ENCODE measurements around the gene ATF7.
A peak's percentile ranks its signal among the peaks of the same experiment; 100 is the strongest.

ATF7 gene

GRCh38 chr12:53543539-53543938 lies 82.6 kb downstream of the ATF7 start:
- H3F3A ChIP-seq (ENCODE audit: control insufficient read depth, insufficient read depth) = no peaks in the 10 kb centered on the region
- no peaks in the 10 kb centered on the region for H3K27me3 ChIP-seq (ENCODE audit: control insufficient read depth, low read length)
- H3K4me3 ChIP-seq (ENCODE audit: low read length) = no peak overlapping the region
- H3K9me2 ChIP-seq (replicated peaks; ENCODE audit: control insufficient read depth, low read length) = no peaks in the 10 kb centered on the region
- no peak overlapping the region for H3K4me2 ChIP-seq (ENCODE audit: low read length)
- TF ChIP-seq EZH2phosphoT487 (IDR thresholded peaks at IDR 0.05; ENCODE audit: borderline replicate concordance, low read length) = no peak
- TF ChIP-seq, protein P1, sequence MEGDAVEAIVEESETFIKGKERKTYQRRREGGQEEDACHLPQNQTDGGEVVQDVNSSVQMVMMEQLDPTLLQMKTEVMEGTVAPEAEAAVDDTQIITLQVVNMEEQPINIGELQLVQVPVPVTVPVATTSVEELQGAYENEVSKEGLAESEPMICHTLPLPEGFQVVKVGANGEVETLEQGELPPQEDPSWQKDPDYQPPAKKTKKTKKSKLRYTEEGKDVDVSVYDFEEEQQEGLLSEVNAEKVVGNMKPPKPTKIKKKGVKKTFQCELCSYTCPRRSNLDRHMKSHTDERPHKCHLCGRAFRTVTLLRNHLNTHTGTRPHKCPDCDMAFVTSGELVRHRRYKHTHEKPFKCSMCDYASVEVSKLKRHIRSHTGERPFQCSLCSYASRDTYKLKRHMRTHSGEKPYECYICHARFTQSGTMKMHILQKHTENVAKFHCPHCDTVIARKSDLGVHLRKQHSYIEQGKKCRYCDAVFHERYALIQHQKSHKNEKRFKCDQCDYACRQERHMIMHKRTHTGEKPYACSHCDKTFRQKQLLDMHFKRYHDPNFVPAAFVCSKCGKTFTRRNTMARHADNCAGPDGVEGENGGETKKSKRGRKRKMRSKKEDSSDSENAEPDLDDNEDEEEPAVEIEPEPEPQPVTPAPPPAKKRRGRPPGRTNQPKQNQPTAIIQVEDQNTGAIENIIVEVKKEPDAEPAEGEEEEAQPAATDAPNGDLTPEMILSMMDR (IDR thresholded peaks at IDR 0.05; ENCODE audit: low read depth, low read length, poor library complexity, severe bottlenecking) = peak; percentile 76
- no peaks in the 10 kb centered on the region for H3K79me2 ChIP-seq (ENCODE audit: control insufficient read depth, low read length)
- H3K9me3 ChIP-seq (ENCODE audit: control insufficient read depth, insufficient read depth, low read length) = no peaks in the 10 kb centered on the region
- H3K27ac ChIP-seq (ENCODE audit: low read depth, low read length) = no peak overlapping the region
- peaks cover 4% of the 10 kb centered on the region; the same call in 1 of the 2 replicates for H3K4me1 ChIP-seq (ENCODE audit: control insufficient read depth, low read length)
- H3K36me3 ChIP-seq (ENCODE audit: control insufficient read depth, low read length) = peaks cover 10% of the 10 kb centered on the region
- H4K20me1 ChIP-seq (ENCODE audit: control insufficient read depth, insufficient read depth, low read depth, low read length) = no peaks in the 10 kb centered on the region

GRCh38 chr12:53539526-53539925 lies 86.7 kb downstream of the ATF7 start:
- no peaks in the 10 kb centered on the region for H3K27me3 ChIP-seq (ENCODE audit: control insufficient read depth, low read length)
- H3K9me2 ChIP-seq (replicated peaks; ENCODE audit: control insufficient read depth, low read length) = no peaks in the 10 kb centered on the region
- no peak overlapping the region for H3K4me2 ChIP-seq (ENCODE audit: low read length)
- H3K79me2 ChIP-seq (ENCODE audit: control insufficient read depth, low read length) = no peaks in the 10 kb centered on the region
- peaks cover 10% of the 10 kb centered on the region for H3K36me3 ChIP-seq (ENCODE audit: control insufficient read depth, low read length)
- no peaks in the 10 kb centered on the region for H3K9me3 ChIP-seq (ENCODE audit: control insufficient read depth, insufficient read depth, low read length)
- TF ChIP-seq, protein P1 (IDR thresholded peaks at IDR 0.05; ENCODE audit: low read depth, low read length, poor library complexity, severe bottlenecking) = no peak
- TF ChIP-seq EZH2phosphoT487 (IDR thresholded peaks at IDR 0.05; ENCODE audit: borderline replicate concordance, low read length) = no peak
- no peaks in the 10 kb centered on the region for H4K20me1 ChIP-seq (ENCODE audit: control insufficient read depth, insufficient read depth, low read depth, low read length)
- peaks cover 4% of the 10 kb centered on the region; the same call in 1 of the 2 replicates for H3K4me1 ChIP-seq (ENCODE audit: control insufficient read depth, low read length)
- no peak overlapping the region for H3K27ac ChIP-seq (ENCODE audit: low read depth, low read length)
- no peaks in the 10 kb centered on the region for H3F3A ChIP-seq (ENCODE audit: control insufficient read depth, insufficient read depth)
- H3K4me3 ChIP-seq (ENCODE audit: low read length) = no peak overlapping the region

- no peak for TF ChIP-seq EZH2phosphoT487 (IDR thresholded peaks at IDR 0.05; ENCODE audit: borderline replicate concordance, low read length)
- TF ChIP-seq, protein P1 (IDR thresholded peaks at IDR 0.05; ENCODE audit: low read depth, low read length, poor library complexity, severe bottlenecking) = no peak
- no peaks in the 10 kb centered on the region for H3K4me1 ChIP-seq (ENCODE audit: control insufficient read depth, low read length)
- peaks cover 12% of the 10 kb centered on the region for H3K36me3 ChIP-seq (ENCODE audit: control insufficient read depth, low read length)
- no peaks in the 10 kb centered on the region for H3K79me2 ChIP-seq (ENCODE audit: control insufficient read depth, low read length)
- H4K20me1 ChIP-seq (ENCODE audit: control insufficient read depth, insufficient read depth, low read depth, low read length) = no peaks in the 10 kb centered on the region
- no peak overlapping the region for H3K4me2 ChIP-seq (ENCODE audit: low read length)
- no peak overlapping the region for H3K4me3 ChIP-seq (ENCODE audit: low read length)
- no peaks in the 10 kb centered on the region for H3K27me3 ChIP-seq (ENCODE audit: control insufficient read depth, low read length)
- H3F3A ChIP-seq (ENCODE audit: control insufficient read depth, insufficient read depth) = no peaks in the 10 kb centered on the region
- no peaks in the 10 kb centered on the region for H3K9me3 ChIP-seq (ENCODE audit: control insufficient read depth, insufficient read depth, low read length)
- H3K27ac ChIP-seq (ENCODE audit: low read depth, low read length) = no peak overlapping the region
- H3K9me2 ChIP-seq (replicated peaks; ENCODE audit: control insufficient read depth, low read length) = no peaks in the 10 kb centered on the region
Measured at GRCh38 chr12:53538209-53538689, 87.9 kb downstream of the ATF7 start.

Data from DOHH2 (cell line).